Panc1 (cell line): Measurements from ENCODE around the gene DPAGT1. TPM values are rescaled to one million over a fixed set of nuclear protein-coding genes. Genes with fewer than 3 reads are reported as not detected.

Experiments used
- ATAC-seq: fragments of 200-7000 bp; cut with Tn5 transposase; 2 replicates; pipeline ENCODE4 v1.9.1; 2020; ENCODE audit warnings: mild to moderate bottlenecking, moderate library complexity
- BruUV-seq: library from RNA; stranded (reverse); fragments of 400-500 nt; replicated peaks from 2 replicates; lab custom pipeline; 2021; lab: Mats Ljungman, UMichigan
- CTCF ChIA-PET: fragments of 300-600 bp; sonication (Branson Sonifier 250); formaldehyde crosslinking; loops from one replicate; lab custom pipeline; 2022; ENCODE audit warnings: antibody characterized with exemption; lab: Charles Lee
- POLR2A ChIA-PET: fragments of 300-600 bp; sonication (Branson Sonifier 250); formaldehyde crosslinking; loops from one replicate; lab custom pipeline; 2022; ENCODE audit warnings: antibody characterized with exemption; lab: Charles Lee
- DNase-seq: peaks from one replicate; pipeline ENCODE4 v3.0.0-alpha.2; 2010; ENCODE audit warnings: low read depth, low spot score
- H3K27ac ChIP-seq: 2 replicates; pipeline ENCODE4 v1.5.1; 2011; ENCODE audit warnings: mild to moderate bottlenecking, low read length, inconsistent platforms
- H3K27me3 ChIP-seq: fragments of 200-500 bp; sonication (Bioruptor generic); 2 replicates; pipeline ENCODE4 v1.6.0; 2014; ENCODE audit warnings: low read length, inconsistent platforms; ENCODE audit not compliant: control insufficient read depth, insufficient read depth
- H3K36me3 ChIP-seq: fragments of 200-500 bp; sonication (Bioruptor generic); 2 replicates; pipeline ENCODE4 v1.5.1; 2014; ENCODE audit warnings: inconsistent platforms, mild to moderate bottlenecking, low read length, moderate library complexity; ENCODE audit not compliant: control insufficient read depth, insufficient read depth
- H3K4me1 ChIP-seq: 2 replicates; pipeline ENCODE4 v1.5.1; 2011; ENCODE audit warnings: inconsistent platforms, mild to moderate bottlenecking, low read length, moderate library complexity; ENCODE audit not compliant: control insufficient read depth, insufficient read depth
- H3K4me3 ChIP-seq, 2 experiments: 2 replicates each; pipeline ENCODE4 v1.5.1; 2011 to 2012; ENCODE audit warnings: low read depth in 2 of 2, low read length in 2 of 2, mild to moderate bottlenecking in 2 of 2, inconsistent platforms in 1 of 2, moderate library complexity in 1 of 2
- H3K9me3 ChIP-seq: fragments of 200-500 bp; sonication (Bioruptor generic); 2 replicates; pipeline ENCODE4 v1.5.1; 2014; ENCODE audit warnings: low read depth, mild to moderate bottlenecking, inconsistent platforms, low read length, moderate library complexity; ENCODE audit not compliant: control insufficient read depth, insufficient read depth
- CTCF ChIP-seq: fragments of 450-650 bp; IDR thresholded peaks from 2 replicates; pipeline ENCODE4 v1.5.1; 2017; ENCODE audit warnings: mild to moderate bottlenecking
- POLR2AphosphoS5 ChIP-seq: IDR thresholded peaks from 2 replicates; pipeline ENCODE4 v1.6.1; 2012; ENCODE audit warnings: mild to moderate bottlenecking, low read depth, low read length, moderate library complexity
- REST ChIP-seq, 2 experiments: IDR thresholded peaks; 2 replicates each; pipeline ENCODE4 v1.6.1; 2011 to 2012; ENCODE audit warnings: low read depth in 2 of 2, control low read depth in 1 of 2, low read length in 1 of 2, mild to moderate bottlenecking in 1 of 2, moderate library complexity in 1 of 2; ENCODE audit not compliant: insufficient read depth in 1 of 2
- SIN3A ChIP-seq: IDR thresholded peaks from 2 replicates; pipeline ENCODE4 v1.6.1; 2012; ENCODE audit warnings: low read depth, mild to moderate bottlenecking, low read length, moderate library complexity, borderline replicate concordance; ENCODE audit not compliant: insufficient read depth
- TCF7L2 ChIP-seq: IDR thresholded peaks from 2 replicates; pipeline ENCODE4 v1.6.1; 2011; ENCODE audit warnings: mild to moderate bottlenecking, low read depth, low read length, inconsistent platforms
- in situ Hi-C: cut with HindIII; loops from 2 replicates; pipeline ENCODE4 v1.10.0; 2016; ENCODE audit warnings: low sequenced_read_pairs, low pct_unique_long_range_greater_than_20kb
- intact Hi-C: fragments of 100-400 bp; cut with micrococcal nuclease; formaldehyde crosslinking; loops from one replicate; pipeline ENCODE4 v1.10.0; 2022; ENCODE audit not compliant: unreplicated experiment
- total RNA-seq: library from RNA; stranded (reverse); gene quantifications from one replicate; pipeline ENCODE4 v1.2.1, GENCODE V29; 2021; ENCODE audit not compliant: unreplicated experiment

DPAGT1 gene
- total RNA-seq, 1 experiment from 2014 or later: 72.1 TPM

GRCh38 chr11:119149018-119149785 lies 47.5 kb upstream of the DPAGT1 start, which contains the start of gene ABCG4:
ABCG4 (plus strand) TSS chr11:119149052; CDS start chr11:119149966, 914 bp downstream.
- DNase-seq (no peak), ATAC-seq (peak; percentile 52)
- ChIA-PET CTCF (interaction anchor here (0.6 to 1.0 kb wide), 2 partner anchors 39 to 47 kb away, joined by 3 read pairs; no protein-coding TSS in a partner anchor), POLR2A (interaction anchor here (0.6 kb wide), 1 partner anchor 22 kb away, joined by 6 read pairs; no protein-coding TSS in a partner anchor)
- in situ Hi-C loops: no loop called here
- TF ChIP-seq TCF7L2: no peak
- TF ChIP-seq CTCF: no peak
- no peak for TF ChIP-seq REST (IDR thresholded peaks at IDR 0.05; ENCODE audit: insufficient read depth in 1 of 2, low read depth in 2 of 2, low read length in 1 of 2)
- no peak for TF ChIP-seq SIN3A
- TF ChIP-seq POLR2AphosphoS5: no peak
- Histone ChIP-seq H3K9me3 (no peaks in the 10 kb centered on the region), H3K4me1 (peaks cover 5% of the 10 kb centered on the region; the same call in 1 of the 2 replicates), H3K27ac (peak within 1 kb of the TSS; percentile 44; the same call in 1 of the 2 replicates), H3K36me3 (no peaks in the 10 kb centered on the region), H3K27me3 (no peaks in the 10 kb centered on the region), H3K4me3 (peak within 1 kb of the TSS; percentile 63 to 64)
- BruUV-seq: no TSS peak
- intact Hi-C loops: loop anchor here (5.0 kb wide), 1 partner anchor 173 kb away; no protein-coding TSS in a partner anchor

GRCh38 chr11:119148720-119149017 lies 47.0 kb upstream of the DPAGT1 start:
- intact Hi-C loops (loop anchor here (5.0 kb wide), 1 partner anchor 174 kb away; no protein-coding TSS in a partner anchor), in situ Hi-C loops (no loop called here)
- peak overlapping the region; percentile 63 to 64 for H3K4me3 ChIP-seq
- POLR2A ChIA-PET: interaction anchor here (0.6 kb wide), 1 partner anchor 23 kb away, joined by 6 read pairs; no protein-coding TSS in a partner anchor
- no peaks in the 10 kb centered on the region for H3K27me3 ChIP-seq
- no TSS peak for BruUV-seq
- no peaks in the 10 kb centered on the region for H3K36me3 ChIP-seq
- CTCF ChIA-PET: interaction anchor here (0.6 to 1.0 kb wide), 2 partner anchors 39 to 46 kb away, joined by 3 read pairs; no protein-coding TSS in a partner anchor
- no peaks in the 10 kb centered on the region for H3K9me3 ChIP-seq
- H3K4me1 ChIP-seq: peaks cover 5% of the 10 kb centered on the region; the same call in 1 of the 2 replicates
- TF ChIP-seq TCF7L2 (no peak), POLR2AphosphoS5 (no peak), REST (IDR thresholded peaks at IDR 0.05; ENCODE audit: insufficient read depth in 1 of 2, low read depth in 2 of 2, low read length in 1 of 2) (no peak), SIN3A (no peak), CTCF (no peak)
- ATAC-seq (no peak), DNase-seq (no peak)
- H3K27ac ChIP-seq: peak overlapping the region; percentile 44; the same call in 1 of the 2 replicates
